Neural progenitor cell (in vitro differentiated cells): ENCODE results near the gene FBXW8.

Experiments
- CTCF ChIP-seq: fragments of 200-600 bp; sonication (generic); IDR thresholded peaks from 2 replicates; pipeline ENCODE4 v1.5.1; 2017; ENCODE audit warnings: antibody characterized with exemption, mild to moderate bottlenecking
- EZH2 ChIP-seq: fragments of 200-600 bp; sonication (generic); IDR thresholded peaks from 2 replicates; pipeline ENCODE4 v1.6.1; 2017; ENCODE audit warnings: antibody characterized with exemption, mild to moderate bottlenecking, moderate library complexity
- EZH2phosphoT487 ChIP-seq: fragments of 200-600 bp; sonication (generic); IDR thresholded peaks from 2 replicates; pipeline ENCODE4 v1.6.1; 2017; ENCODE audit warnings: antibody characterized with exemption

GRCh38 chr12:116937640-116938039, 26.9 kb downstream of the FBXW8 start:
- TF ChIP-seq CTCF (no peak), EZH2 (no peak), EZH2phosphoT487 (no peak)
